Panc1 (cell line): ENCODE data around the gene ADAD2. TPM values are rescaled to one million over a fixed set of nuclear protein-coding genes. Genes with fewer than 3 reads are reported as not detected.
"Not testable (repeated sequence)": the region's sequence is repeated elsewhere in the genome, so short reads cannot be mapped to it uniquely, and the experiment has no call there.

Experiments used
- ATAC-seq: fragments of 200-7000 bp; cut with Tn5 transposase; 2 replicates; pipeline ENCODE4 v1.9.1; 2020; ENCODE audit warnings: mild to moderate bottlenecking, moderate library complexity
- BruUV-seq: library from RNA; stranded (reverse); fragments of 400-500 nt; replicated peaks from 2 replicates; lab custom pipeline; 2021; lab: Mats Ljungman, UMichigan
- CTCF ChIA-PET: fragments of 300-600 bp; sonication (Branson Sonifier 250); formaldehyde crosslinking; loops from one replicate; lab custom pipeline; 2022; ENCODE audit warnings: antibody characterized with exemption; lab: Charles Lee
- POLR2A ChIA-PET: fragments of 300-600 bp; sonication (Branson Sonifier 250); formaldehyde crosslinking; loops from one replicate; lab custom pipeline; 2022; ENCODE audit warnings: antibody characterized with exemption; lab: Charles Lee
- DNase-seq: peaks from one replicate; pipeline ENCODE4 v3.0.0-alpha.2; 2010; ENCODE audit warnings: low read depth, low spot score
- H3K27ac ChIP-seq: 2 replicates; pipeline ENCODE4 v1.5.1; 2011; ENCODE audit warnings: mild to moderate bottlenecking, low read length, inconsistent platforms
- H3K27me3 ChIP-seq: fragments of 200-500 bp; sonication (Bioruptor generic); 2 replicates; pipeline ENCODE4 v1.6.0; 2014; ENCODE audit warnings: low read length, inconsistent platforms; ENCODE audit not compliant: control insufficient read depth, insufficient read depth
- H3K36me3 ChIP-seq: fragments of 200-500 bp; sonication (Bioruptor generic); 2 replicates; pipeline ENCODE4 v1.5.1; 2014; ENCODE audit warnings: inconsistent platforms, mild to moderate bottlenecking, low read length, moderate library complexity; ENCODE audit not compliant: control insufficient read depth, insufficient read depth
- H3K4me1 ChIP-seq: 2 replicates; pipeline ENCODE4 v1.5.1; 2011; ENCODE audit warnings: inconsistent platforms, mild to moderate bottlenecking, low read length, moderate library complexity; ENCODE audit not compliant: control insufficient read depth, insufficient read depth
- H3K4me3 ChIP-seq, 2 experiments: 2 replicates each; pipeline ENCODE4 v1.5.1; 2011 to 2012; ENCODE audit warnings: low read depth in 2 of 2, low read length in 2 of 2, mild to moderate bottlenecking in 2 of 2, inconsistent platforms in 1 of 2, moderate library complexity in 1 of 2
- H3K9me3 ChIP-seq: fragments of 200-500 bp; sonication (Bioruptor generic); 2 replicates; pipeline ENCODE4 v1.5.1; 2014; ENCODE audit warnings: low read depth, mild to moderate bottlenecking, inconsistent platforms, low read length, moderate library complexity; ENCODE audit not compliant: control insufficient read depth, insufficient read depth
- CTCF ChIP-seq: fragments of 450-650 bp; IDR thresholded peaks from 2 replicates; pipeline ENCODE4 v1.5.1; 2017; ENCODE audit warnings: mild to moderate bottlenecking
- POLR2AphosphoS5 ChIP-seq: IDR thresholded peaks from 2 replicates; pipeline ENCODE4 v1.6.1; 2012; ENCODE audit warnings: mild to moderate bottlenecking, low read depth, low read length, moderate library complexity
- REST ChIP-seq, 2 experiments: IDR thresholded peaks; 2 replicates each; pipeline ENCODE4 v1.6.1; 2011 to 2012; ENCODE audit warnings: low read depth in 2 of 2, control low read depth in 1 of 2, low read length in 1 of 2, mild to moderate bottlenecking in 1 of 2, moderate library complexity in 1 of 2; ENCODE audit not compliant: insufficient read depth in 1 of 2
- SIN3A ChIP-seq: IDR thresholded peaks from 2 replicates; pipeline ENCODE4 v1.6.1; 2012; ENCODE audit warnings: low read depth, mild to moderate bottlenecking, low read length, moderate library complexity, borderline replicate concordance; ENCODE audit not compliant: insufficient read depth
- TCF7L2 ChIP-seq: IDR thresholded peaks from 2 replicates; pipeline ENCODE4 v1.6.1; 2011; ENCODE audit warnings: mild to moderate bottlenecking, low read depth, low read length, inconsistent platforms
- in situ Hi-C: cut with HindIII; loops from 2 replicates; pipeline ENCODE4 v1.10.0; 2016; ENCODE audit warnings: low sequenced_read_pairs, low pct_unique_long_range_greater_than_20kb
- intact Hi-C: fragments of 100-400 bp; cut with micrococcal nuclease; formaldehyde crosslinking; loops from one replicate; pipeline ENCODE4 v1.10.0; 2022; ENCODE audit not compliant: unreplicated experiment
- total RNA-seq: library from RNA; stranded (reverse); gene quantifications from one replicate; pipeline ENCODE4 v1.2.1, GENCODE V29; 2021; ENCODE audit not compliant: unreplicated experiment

The ADAD2 gene
- total RNA-seq, 1 experiment from 2014 or later, result not detected

- no peak for DNase-seq
- no peaks in the 10 kb centered on the region for H3K27me3 ChIP-seq
- H3K9me3 ChIP-seq, result no peaks in the 10 kb centered on the region
- no peak overlapping the region for H3K27ac ChIP-seq
- ChIA-PET POLR2A (no interaction called here), CTCF (no interaction called here)
- BruUV-seq, result no TSS peak
- in situ Hi-C loops, result no loop called here
- ATAC-seq, result no peak
- H3K36me3 ChIP-seq, result no peaks in the 10 kb centered on the region
- intact Hi-C loops, result no loop called here
- no peak overlapping the region for H3K4me3 ChIP-seq
- TF ChIP-seq SIN3A (no peak), CTCF (no peak), REST (IDR thresholded peaks at IDR 0.05; ENCODE audit: insufficient read depth in 1 of 2, low read depth in 2 of 2, low read length in 1 of 2) (no peak), POLR2AphosphoS5 (no peak), TCF7L2 (no peak)
- H3K4me1 ChIP-seq, result no peaks in the 10 kb centered on the region
Observed at GRCh38 chr16:84214451-84215066, 23.6 kb downstream of the ADAD2 start.

- Histone ChIP-seq H3K27ac (no peak overlapping the region), H3K27me3 (no peaks in the 10 kb centered on the region), H3K4me1 (no peaks in the 10 kb centered on the region), H3K4me3 (no peak overlapping the region), H3K36me3 (no peaks in the 10 kb centered on the region), H3K9me3 (no peaks in the 10 kb centered on the region)
- no TSS peak for BruUV-seq
- in situ Hi-C loops (no loop called here), intact Hi-C loops (no loop called here)
- ATAC-seq, result no peak
- TF ChIP-seq REST (IDR thresholded peaks at IDR 0.05; ENCODE audit: insufficient read depth in 1 of 2, low read depth in 2 of 2, low read length in 1 of 2), result no peak
- no peak for TF ChIP-seq CTCF
- TF ChIP-seq TCF7L2, result no peak
- no peak for TF ChIP-seq SIN3A
- CTCF ChIA-PET, result no interaction called here
- POLR2A ChIA-PET, result no interaction called here
- DNase-seq, result no peak
Observed at GRCh38 chr16:84215531-84215930, 24.6 kb downstream of the ADAD2 start.

- ATAC-seq, H3K27me3 ChIP-seq, H3K4me3 ChIP-seq, H3K4me1 ChIP-seq, intact Hi-C loops, H3K27ac ChIP-seq, DNase-seq, BruUV-seq, POLR2A ChIA-PET, H3K9me3 ChIP-seq, CTCF ChIA-PET, H3K36me3 ChIP-seq, in situ Hi-C loops: not testable (repeated sequence)
Observed at GRCh38 chr16:84216144-84216543, 25.2 kb downstream of the ADAD2 start.
